Muscle of back (tissue), 11 donors: ENCODE data around the gene RORB. TPM values are rescaled to one million over a fixed set of nuclear protein-coding genes. Genes with fewer than 3 reads are reported as not detected.

Source experiments
- DNase-seq, 3 donors: peaks; one replicate each; pipeline versions ENCODE4 v3.0.0 to v3.0.0-alpha.2; 2013
- polyA plus RNA-seq, 10 donors: library from polyadenylated mRNA; unstranded; fragments of 120-200 nt; gene quantifications; one replicate each; pipeline ENCODE4 v1.2.1, GENCODE V29; 2013; ENCODE audit not compliant: insufficient read length in 10 of 10

Gene RORB
- polyA plus RNA-seq, 10 donors = 0.05 to 0.34 (median 0.11) TPM

- DNase-seq = no peak
These were observed 222.2 kb downstream of the RORB start for GRCh38 chr9:74719306-74719705.

GRCh38 chr9:74721696-74722660 is 224.8 kb downstream of the RORB start:
- no peak for DNase-seq

- DNase-seq = no peak
These were observed 227.2 kb downstream of the RORB start for GRCh38 chr9:74724317-74724716.

DNA sequence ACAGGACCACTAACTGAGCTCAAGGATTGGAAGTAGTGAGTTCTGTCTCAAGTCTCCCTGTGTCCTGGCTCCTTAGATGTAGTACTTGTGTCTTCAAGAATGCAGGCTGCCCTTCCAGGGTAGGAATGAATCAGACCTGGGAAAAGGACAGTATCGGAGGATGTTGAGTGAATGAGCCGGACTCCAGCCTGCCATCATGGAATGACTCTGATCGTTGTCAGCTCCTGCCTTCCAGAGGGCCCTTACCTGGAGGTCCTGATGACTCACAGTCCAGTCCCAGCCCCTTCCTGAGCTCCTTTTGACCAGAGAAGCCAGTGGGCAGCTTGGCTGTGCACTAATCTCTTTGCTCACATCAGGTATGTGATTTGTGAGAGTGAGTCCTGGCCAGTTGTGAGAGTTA is 229.4 kb downstream of the RORB start:
- DNase-seq = no peak

DNA sequence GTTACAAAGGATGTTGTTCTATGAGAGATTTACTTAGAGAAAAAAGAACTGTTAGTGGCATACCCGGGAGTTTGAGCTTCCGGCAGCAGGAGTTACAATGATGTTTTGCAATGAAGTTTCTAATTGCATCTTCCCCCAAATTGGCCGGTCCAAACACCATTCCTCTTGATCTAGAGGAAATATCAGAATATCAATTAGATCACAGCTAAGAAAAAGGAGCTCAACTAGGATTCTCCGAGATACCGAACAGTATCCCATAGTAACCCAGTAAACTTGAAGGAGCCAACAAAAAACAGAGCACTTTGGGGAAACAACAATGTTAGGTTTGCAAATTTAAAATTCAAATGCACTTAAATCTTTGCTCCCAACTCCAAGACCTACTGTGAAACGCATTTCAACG is 231.0 kb downstream of the RORB start:
- no peak for DNase-seq

- DNase-seq = peak in 1 of 3 donors; percentile 11
These were observed 232.1 kb downstream of the RORB start for GRCh38 chr9:74729136-74729695.

DNA sequence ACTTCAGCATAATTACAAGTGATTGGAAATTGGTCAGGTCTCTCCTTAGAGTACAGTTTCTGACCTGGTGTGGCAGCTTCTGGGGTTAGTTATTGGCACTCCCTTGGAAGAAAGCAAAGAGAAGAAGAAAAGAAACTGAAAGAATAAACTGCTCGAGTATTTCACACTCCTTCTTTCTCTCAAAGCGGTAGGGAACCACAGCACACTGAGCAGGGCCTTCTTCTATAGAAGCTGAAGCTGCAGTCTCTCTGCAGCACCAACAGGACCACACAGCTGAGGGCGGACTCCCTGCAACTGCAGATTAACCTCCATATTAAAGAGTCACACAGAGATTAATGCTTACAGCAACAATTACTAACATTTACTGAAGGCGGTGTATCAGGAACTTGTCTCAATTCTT is 238.6 kb downstream of the RORB start:
- DNase-seq = no peak

- no peak for DNase-seq
These were observed 239.5 kb downstream of the RORB start for GRCh38 chr9:74736646-74737045.

GRCh38 chr9:74742191-74742790 is 245.2 kb downstream of the RORB start:
- no peak for DNase-seq
